HG02852 (cell line): ENCODE results near the gene OSTN.

Source experiments
- ATAC-seq: cut with Tn5 transposase; IDR thresholded peaks from one replicate; pipeline ENCODE4 v1.9.1; 2021; ENCODE audit warnings: mild to moderate bottlenecking, moderate library complexity; ENCODE audit not compliant: unreplicated experiment

Gene OSTN

GRCh38 chr3:191306428-191306827 lies 107.4 kb downstream of the OSTN start:
- ATAC-seq, result no peak

GRCh38 chr3:191307341-191307740 lies 108.3 kb downstream of the OSTN start:
- ATAC-seq, result no peak

DNA sequence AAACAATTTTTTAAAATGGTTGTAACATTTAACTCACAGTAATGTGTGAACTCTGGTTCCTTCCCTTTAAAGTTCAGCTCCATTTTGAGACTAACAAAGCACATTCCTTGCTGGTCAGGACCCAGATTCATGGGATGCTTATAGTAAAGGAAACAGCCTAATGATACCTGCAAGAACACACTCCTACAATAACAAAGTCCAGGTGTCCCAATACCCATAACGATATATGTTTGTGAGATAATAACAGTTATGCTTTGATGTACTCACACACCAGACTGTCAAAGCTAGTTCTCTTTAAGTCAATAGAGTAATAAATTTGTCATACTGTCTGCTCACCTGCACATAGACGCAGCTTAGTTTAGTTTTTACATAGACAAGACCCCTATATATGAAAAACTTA lies 114.3 kb downstream of the OSTN start:
- no peak for ATAC-seq

- no peak for ATAC-seq
Observed at GRCh38 chr3:191314109-191314728, 115.2 kb downstream of the OSTN start.
